HepG2 (cell line): ENCODE data around the gene KCNAB1. TPM values are rescaled to one million over a fixed set of nuclear protein-coding genes. Genes with fewer than 3 reads are reported as not detected.

Experiments
- ATAC-seq: fragments of 200-7000 bp; cut with Tn5 transposase; 3 replicates; pipeline ENCODE4 v1.9.1; 2020; ENCODE audit warnings: mild to moderate bottlenecking, moderate library complexity
- BruUV-seq: library from RNA; stranded (reverse); fragments of 400-500 nt; replicated peaks from 2 replicates; lab custom pipeline; 2021; lab: Mats Ljungman, UMichigan
- CTCF ChIA-PET: fragments of 300-600 bp; formaldehyde crosslinking; extraction: SDS; loops from one replicate; lab custom pipeline; 2021; ENCODE audit warnings: low total read pairs, inconsistent platforms, low intra/inter-chr PET ratio; lab: Yijun Ruan, JAX
- POLR2A ChIA-PET: fragments of 350-600 bp; sonication (Branson Sonifier 250); formaldehyde crosslinking; loops from one replicate; lab custom pipeline; 2020; ENCODE audit warnings: antibody characterized with exemption, inconsistent platforms; lab: Yijun Ruan, JAX
- DNase-seq: peaks from one replicate; pipeline ENCODE4 v3.0.0-alpha.2; 2015; ENCODE audit warnings: low spot score
- FAIRE-seq: peaks from 3 replicates; lab custom pipeline; 2011; peaks lifted over from hg19 to GRCh38; lab: Jason Lieb, UNC
- H2AFZ ChIP-seq: one replicate; pipeline ENCODE4 v1.6.1; 2011; ENCODE audit warnings: low read length, inconsistent platforms
- H3K27ac ChIP-seq: fragments of 300-600 bp; 3 replicates; pipeline ENCODE4 v1.8.0; 2011; ENCODE audit warnings: mixed run types, mild to moderate bottlenecking, mixed read lengths, low read length, inconsistent platforms; ENCODE audit not compliant: insufficient read depth; ENCODE audit errors: extremely low read length
- H3K27me3 ChIP-seq, 2 experiments: fragments of 200-600 bp in 1 of 2; 2 replicates in 1 of 2; 3 replicates in 1 of 2; pipeline versions ENCODE4 v1.6.0 to v1.8.0; 2011; ENCODE audit warnings: low read length in 2 of 2, mild to moderate bottlenecking in 2 of 2, moderate library complexity in 2 of 2, inconsistent platforms in 1 of 2; ENCODE audit not compliant: insufficient read depth in 2 of 2, control insufficient read depth in 1 of 2
- H3K36me3 ChIP-seq, 2 experiments: fragments of 200-600 bp in 1 of 2; replicated peaks in 1 of 2; 2 replicates in 1 of 2; 3 replicates in 1 of 2; pipeline versions ENCODE4 v1.5.1 to v1.8.0; 2011; ENCODE audit warnings: low read length in 2 of 2, inconsistent platforms in 1 of 2; ENCODE audit not compliant: insufficient read depth in 2 of 2, control insufficient read depth in 1 of 2
- H3K4me1 ChIP-seq: 2 replicates; pipeline ENCODE4 v1.5.1; 2012; ENCODE audit warnings: low read length, inconsistent platforms; ENCODE audit not compliant: insufficient read depth
- H3K4me2 ChIP-seq: 2 replicates; pipeline ENCODE4 v1.6.0; 2011; ENCODE audit warnings: low read depth, low read length, inconsistent platforms
- H3K4me3 ChIP-seq, 3 experiments: fragments of 200-600 bp in 1 of 3; sonication (generic), shearing (Covaris generic) in 1 of 3; replicated peaks in 1 of 3; 2 replicates each; pipeline ENCODE4 v1.5.1; 2011 to 2016; ENCODE audit warnings: low read length in 3 of 3, inconsistent platforms in 2 of 3, low read depth in 2 of 3, mild to moderate bottlenecking in 2 of 3, control low read depth in 1 of 3, mixed read lengths in 1 of 3; ENCODE audit not compliant: insufficient read depth in 1 of 3
- H3K79me2 ChIP-seq: one replicate; pipeline ENCODE4 v1.6.1; 2011; ENCODE audit warnings: low read length, inconsistent platforms; ENCODE audit not compliant: insufficient read depth
- H3K9ac ChIP-seq: 2 replicates; pipeline ENCODE4 v1.6.0; 2011; ENCODE audit warnings: mild to moderate bottlenecking, low read depth, low read length, inconsistent platforms; ENCODE audit not compliant: insufficient read depth
- H3K9me3 ChIP-seq: 2 replicates; pipeline ENCODE4 v1.5.1; 2012; ENCODE audit warnings: mild to moderate bottlenecking, low read length
- H4K20me1 ChIP-seq: 2 replicates; pipeline ENCODE4 v1.6.0; 2011; ENCODE audit warnings: inconsistent platforms, mild to moderate bottlenecking, low read length, moderate library complexity; ENCODE audit not compliant: insufficient read depth
- CEBPZ ChIP-seq: IDR thresholded peaks from 2 replicates; pipeline ENCODE4 v1.6.1; 2012; ENCODE audit warnings: low read length, improper control_type of control experiment
- FIP1L1 ChIP-seq: fragments of 200-400 bp; formaldehyde crosslinking; IDR thresholded peaks from 2 replicates; pipeline ENCODE4 v1.6.1; 2018; ENCODE audit warnings: low read depth, mild to moderate bottlenecking, low read length, moderate library complexity, borderline replicate concordance; ENCODE audit not compliant: insufficient read depth
- FOXP1 ChIP-seq, 2 experiments: fragments of 450-650 bp in 1 of 2; IDR thresholded peaks; 2 replicates each; pipeline ENCODE4 v1.6.1; 2017 to 2018; ENCODE audit warnings: antibody characterized with exemption in 1 of 2
- GRHL1 ChIP-seq: sonication (generic); formaldehyde crosslinking; conservative IDR thresholded peaks from 2 replicates; pipeline ENCODE4 v1.8.0; 2022; ENCODE audit warnings: missing genetic modification reagents
- HOXA5 ChIP-seq: sonication (generic); formaldehyde crosslinking; IDR thresholded peaks from 2 replicates; pipeline ENCODE4 v1.4.0; 2020; ENCODE audit warnings: missing genetic modification reagents
- HOXA7 ChIP-seq: sonication (generic); formaldehyde crosslinking; IDR thresholded peaks from 2 replicates; pipeline ENCODE4 v1.8.1; 2022; ENCODE audit warnings: mild to moderate bottlenecking, missing genetic modification reagents, moderate library complexity
- MLLT10 ChIP-seq: sonication (generic); formaldehyde crosslinking; IDR thresholded peaks from 2 replicates; pipeline ENCODE4 v1.4.0; 2020; ENCODE audit warnings: missing genetic modification reagents
- SIX1 ChIP-seq: sonication (generic); formaldehyde crosslinking; IDR thresholded peaks from 2 replicates; pipeline ENCODE4 v1.4.0; 2020; ENCODE audit warnings: missing genetic modification reagents, borderline replicate concordance
- ZNF205 ChIP-seq: IDR thresholded peaks from 2 replicates; pipeline ENCODE4 v1.6.1; 2018; ENCODE audit warnings: missing biosample characterization, missing genetic modification reagents
- ZNF773 ChIP-seq: sonication (generic); formaldehyde crosslinking; IDR thresholded peaks from 2 replicates; pipeline ENCODE4 v1.4.0; 2020; ENCODE audit warnings: missing genetic modification reagents, borderline replicate concordance
- WGBS: methylation state at CpG from one replicate; pipeline ENCODE4 v1.1.6; 2017; ENCODE audit warnings: low lambda C conversion rate; 5-methylcytosine and 5-hydroxymethylcytosine counted together
- in situ Hi-C: cut with HindIII; loops from 2 replicates; pipeline ENCODE4 v1.10.0; 2017; ENCODE audit warnings: low pct_unique_long_range_greater_than_20kb; ENCODE audit not compliant: extremely low pct_ligation_motif_present
- intact Hi-C: fragments of 100-400 bp; cut with micrococcal nuclease; formaldehyde crosslinking; loops from one replicate; pipeline ENCODE4 v1.10.0; 2022; ENCODE audit not compliant: unreplicated experiment
- polyA plus RNA-seq, 8 experiments: library from polyadenylated mRNA; depleted of rRNA in 3 of 8; stranded (reverse) in 7 of 8; unstranded in 1 of 8; fragments of >200 nt; fragmentation: Illumina TruSeq in 4 of 8; extraction: Trizol in 4 of 8; gene quantifications; 2 replicates each; pipeline versions ENCODE4 v1.2.1 to v1.2.3, GENCODE V29; 2011 to 2016; ENCODE audit warnings: low read depth in 4 of 8, missing spikeins in 1 of 8, mixed read lengths in 1 of 8; ENCODE audit not compliant: insufficient read depth in 1 of 8
- total RNA-seq, 5 experiments: library from RNA; depleted of rRNA; stranded (reverse); fragments of >200 nt; fragmentation: Illumina TruSeq; extraction: Trizol; gene quantifications; 2 replicates each; pipeline ENCODE4 v1.2.3, GENCODE V29; 2016; ENCODE audit warnings: low read depth in 1 of 5
- TF ChIP-seq, protein P1 (sequence below): IDR thresholded peaks from 2 replicates; pipeline ENCODE4 v1.6.1; 2016; ENCODE audit warnings: low read depth, missing genetic modification reagents, missing compliant biosample characterization

KCNAB1 gene
- total and polyA plus RNA-seq, 2 of the 13 experiments (the other 11 are each of a cell fraction or from before 2014, with no cell fraction given): not detected

DNA sequence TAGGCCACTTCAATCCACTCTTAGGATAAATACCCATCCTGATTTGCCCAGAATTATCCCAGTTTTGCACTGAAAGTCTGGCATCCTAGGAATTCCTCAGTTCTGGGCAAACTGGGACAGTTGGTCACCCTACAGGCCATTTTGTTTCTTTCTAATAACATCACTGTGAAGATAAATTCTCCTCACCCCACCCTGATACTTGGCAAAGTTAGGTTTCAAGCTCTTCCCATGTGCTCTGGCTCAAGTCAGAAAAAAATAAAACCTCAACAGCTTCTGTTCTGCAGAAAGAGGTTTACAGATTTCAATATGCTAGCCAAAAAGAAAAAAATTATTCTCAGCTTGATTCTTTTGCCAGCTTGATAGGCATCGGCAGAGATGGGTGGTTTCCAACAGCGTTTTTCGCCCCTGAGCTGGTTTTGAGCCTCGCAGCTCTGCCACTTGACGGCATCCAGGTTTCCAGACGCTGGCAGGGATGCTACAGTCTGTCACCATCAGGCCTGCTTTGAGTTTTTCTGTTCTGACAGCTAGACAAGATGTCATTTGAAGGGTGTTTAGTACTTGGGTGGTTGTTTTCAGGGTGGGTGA lies 263.2 kb downstream of the KCNAB1 start:
- 18% methylated on average over 6 of the region's 6 CpGs for WGBS
- DNase-seq (no peak), FAIRE-seq (no peak), ATAC-seq (no peak)
- POLR2A ChIA-PET: no interaction called here
- Histone ChIP-seq H3K4me3 (no peak overlapping the region), H3K9me3 (no peaks in the 10 kb centered on the region), H3K4me2 (no peak overlapping the region), H2AFZ (no peak overlapping the region), H3K36me3 (no peaks in the 10 kb centered on the region), H4K20me1 (no peaks in the 10 kb centered on the region), H3K4me1 (no peaks in the 10 kb centered on the region), H3K79me2 (no peaks in the 10 kb centered on the region), H3K9ac (no peak overlapping the region), H3K27me3 (0 out of 5 replicates have a peak, but pooled peaks cover 0 to 3% of the 10 kb centered on the region in 2 experiments), H3K27ac (no peak overlapping the region)
- in situ Hi-C loops (no loop called here), intact Hi-C loops (loop anchor here (5.0 to 10.0 kb wide), 3 partner anchors 124 to 751 kb away; no protein-coding TSS in a partner anchor)
- BruUV-seq: no TSS peak
- CTCF ChIA-PET: interaction anchor here (2.0 to 3.2 kb wide), 2 partner anchors 233 to 388 kb away, joined by 12 to 33 read pairs; no protein-coding TSS in a partner anchor
- TF ChIP-seq MLLT10 (CRISPR knock-in tag) (no peak), FOXP1 (IDR thresholded peaks at IDR 0.05) (no peak), FOXP1 (CRISPR knock-in tag; IDR thresholded peaks at IDR 0.05) (no peak), SIX1 (no peak), FIP1L1 (no peak), HOXA7 (CRISPR knock-in tag) (no peak), ZNF773 (CRISPR knock-in tag) (no peak), HOXA5 (CRISPR knock-in tag) (no peak), CEBPZ (no peak), ZNF205 (no peak), GRHL1 (CRISPR knock-in tag) (no peak)
- TF ChIP-seq, protein P1, sequence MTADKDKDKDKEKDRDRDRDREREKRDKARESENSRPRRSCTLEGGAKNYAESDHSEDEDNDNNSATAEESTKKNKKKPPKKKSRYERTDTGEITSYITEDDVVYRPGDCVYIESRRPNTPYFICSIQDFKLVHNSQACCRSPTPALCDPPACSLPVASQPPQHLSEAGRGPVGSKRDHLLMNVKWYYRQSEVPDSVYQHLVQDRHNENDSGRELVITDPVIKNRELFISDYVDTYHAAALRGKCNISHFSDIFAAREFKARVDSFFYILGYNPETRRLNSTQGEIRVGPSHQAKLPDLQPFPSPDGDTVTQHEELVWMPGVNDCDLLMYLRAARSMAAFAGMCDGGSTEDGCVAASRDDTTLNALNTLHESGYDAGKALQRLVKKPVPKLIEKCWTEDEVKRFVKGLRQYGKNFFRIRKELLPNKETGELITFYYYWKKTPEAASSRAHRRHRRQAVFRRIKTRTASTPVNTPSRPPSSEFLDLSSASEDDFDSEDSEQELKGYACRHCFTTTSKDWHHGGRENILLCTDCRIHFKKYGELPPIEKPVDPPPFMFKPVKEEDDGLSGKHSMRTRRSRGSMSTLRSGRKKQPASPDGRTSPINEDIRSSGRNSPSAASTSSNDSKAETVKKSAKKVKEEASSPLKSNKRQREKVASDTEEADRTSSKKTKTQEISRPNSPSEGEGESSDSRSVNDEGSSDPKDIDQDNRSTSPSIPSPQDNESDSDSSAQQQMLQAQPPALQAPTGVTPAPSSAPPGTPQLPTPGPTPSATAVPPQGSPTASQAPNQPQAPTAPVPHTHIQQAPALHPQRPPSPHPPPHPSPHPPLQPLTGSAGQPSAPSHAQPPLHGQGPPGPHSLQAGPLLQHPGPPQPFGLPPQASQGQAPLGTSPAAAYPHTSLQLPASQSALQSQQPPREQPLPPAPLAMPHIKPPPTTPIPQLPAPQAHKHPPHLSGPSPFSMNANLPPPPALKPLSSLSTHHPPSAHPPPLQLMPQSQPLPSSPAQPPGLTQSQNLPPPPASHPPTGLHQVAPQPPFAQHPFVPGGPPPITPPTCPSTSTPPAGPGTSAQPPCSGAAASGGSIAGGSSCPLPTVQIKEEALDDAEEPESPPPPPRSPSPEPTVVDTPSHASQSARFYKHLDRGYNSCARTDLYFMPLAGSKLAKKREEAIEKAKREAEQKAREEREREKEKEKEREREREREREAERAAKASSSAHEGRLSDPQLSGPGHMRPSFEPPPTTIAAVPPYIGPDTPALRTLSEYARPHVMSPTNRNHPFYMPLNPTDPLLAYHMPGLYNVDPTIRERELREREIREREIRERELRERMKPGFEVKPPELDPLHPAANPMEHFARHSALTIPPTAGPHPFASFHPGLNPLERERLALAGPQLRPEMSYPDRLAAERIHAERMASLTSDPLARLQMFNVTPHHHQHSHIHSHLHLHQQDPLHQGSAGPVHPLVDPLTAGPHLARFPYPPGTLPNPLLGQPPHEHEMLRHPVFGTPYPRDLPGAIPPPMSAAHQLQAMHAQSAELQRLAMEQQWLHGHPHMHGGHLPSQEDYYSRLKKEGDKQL (CRISPR knock-in tag): no peak
